HEK293 (cell line): ENCODE data around the gene SMTNL2.

Source experiments
- CTCF ChIA-PET: fragments of 350-600 bp; formaldehyde crosslinking; extraction: SDS; loops from one replicate; lab custom pipeline; 2021; ENCODE audit warnings: antibody characterized with exemption; lab: Yijun Ruan, JAX
- POLR2A ChIA-PET: fragments of 300-600 bp; formaldehyde crosslinking; extraction: SDS; loops from one replicate; lab custom pipeline; 2020; ENCODE audit warnings: antibody characterized with exemption, inconsistent platforms; lab: Yijun Ruan, JAX
- H3K27ac ChIP-seq: fragments of 200-500 bp; sonication (Bioruptor generic); 2 replicates; pipeline ENCODE4 v1.5.1; 2014; ENCODE audit warnings: low read depth, low read length, control low read depth, inconsistent platforms; ENCODE audit errors: extremely low read depth
- H3K36me3 ChIP-seq, 2 experiments: fragments of 200-500 bp in 1 of 2; sonication (Bioruptor generic) in 1 of 2; 1 replicate in 1 of 2; 2 replicates in 1 of 2; pipeline ENCODE4 v1.5.1; 2014 to 2017; ENCODE audit warnings: inconsistent platforms in 2 of 2, low read length in 2 of 2; ENCODE audit not compliant: control insufficient read depth in 2 of 2, insufficient read depth in 1 of 2
- H3K4me1 ChIP-seq: fragments of 200-500 bp; sonication (Bioruptor generic); 2 replicates; pipeline ENCODE4 v1.5.1; 2014; ENCODE audit warnings: mild to moderate bottlenecking, low read length, inconsistent platforms; ENCODE audit not compliant: control insufficient read depth, insufficient read depth
- H3K4me3 ChIP-seq: 2 replicates; pipeline ENCODE4 v1.5.1; 2011; ENCODE audit warnings: low read depth, mild to moderate bottlenecking, control low read depth, low read length, moderate library complexity
- H3K9me3 ChIP-seq: fragments of 200-500 bp; sonication (Bioruptor generic); 2 replicates; pipeline ENCODE4 v1.5.1; 2014; ENCODE audit warnings: low read depth, low read length, inconsistent platforms; ENCODE audit not compliant: control insufficient read depth, insufficient read depth
- GLIS2 ChIP-seq: fragments of 450-650 bp; formaldehyde crosslinking; IDR thresholded peaks from 2 replicates; pipeline ENCODE4 v1.5.1; 2016; ENCODE audit warnings: missing biosample characterization, missing genetic modification characterization
- IKZF3 ChIP-seq: fragments of 450-650 bp; IDR thresholded peaks from 2 replicates; pipeline ENCODE4 v1.5.0; 2018; ENCODE audit warnings: missing biosample characterization, mild to moderate bottlenecking, missing genetic modification characterization, moderate library complexity
- KLF9 ChIP-seq: fragments of 450-650 bp; formaldehyde crosslinking; IDR thresholded peaks from 2 replicates; pipeline ENCODE4 v1.5.1; 2016; ENCODE audit warnings: missing biosample characterization, missing genetic modification characterization, low read depth
- SP2 ChIP-seq: fragments of 450-650 bp; formaldehyde crosslinking; IDR thresholded peaks from 2 replicates; pipeline ENCODE4 v1.5.1; 2016; ENCODE audit warnings: missing biosample characterization, missing genetic modification characterization
- SP7 ChIP-seq: fragments of 450-650 bp; formaldehyde crosslinking; IDR thresholded peaks from 2 replicates; pipeline ENCODE4 v1.5.1; 2016; ENCODE audit warnings: missing biosample characterization, missing genetic modification characterization
- YY1 ChIP-seq: fragments of 450-650 bp; formaldehyde crosslinking; IDR thresholded peaks from 2 replicates; pipeline ENCODE4 v1.5.1; 2018; ENCODE audit warnings: missing biosample characterization, missing genetic modification characterization
- ZFHX2 ChIP-seq: fragments of 450-650 bp; formaldehyde crosslinking; conservative IDR thresholded peaks from 2 replicates; pipeline ENCODE4 v1.5.1; 2016; ENCODE audit warnings: missing biosample characterization, missing genetic modification characterization
- ZIC2 ChIP-seq: fragments of 450-650 bp; formaldehyde crosslinking; IDR thresholded peaks from 2 replicates; pipeline ENCODE4 v1.5.1; 2016; ENCODE audit warnings: missing biosample characterization, missing genetic modification characterization
- ZNF24 ChIP-seq: fragments of 450-650 bp; formaldehyde crosslinking; IDR thresholded peaks from 2 replicates; pipeline ENCODE4 v1.5.1; 2016; ENCODE audit warnings: missing biosample characterization, missing genetic modification characterization
- ZNF558 ChIP-seq: fragments of 450-650 bp; formaldehyde crosslinking; IDR thresholded peaks from 2 replicates; pipeline ENCODE4 v1.5.1; 2016; ENCODE audit warnings: missing biosample characterization, missing genetic modification characterization
- ZNF670 ChIP-seq: fragments of 450-650 bp; formaldehyde crosslinking; IDR thresholded peaks from 2 replicates; pipeline ENCODE4 v1.5.1; 2016; ENCODE audit warnings: missing biosample characterization, missing genetic modification characterization, low read depth
- ZNF791 ChIP-seq: fragments of 450-650 bp; formaldehyde crosslinking; IDR thresholded peaks from 2 replicates; pipeline ENCODE4 v1.5.1; 2016; ENCODE audit warnings: missing biosample characterization, missing genetic modification characterization
- ZSCAN23 ChIP-seq: fragments of 450-650 bp; formaldehyde crosslinking; IDR thresholded peaks from 2 replicates; pipeline ENCODE4 v1.5.1; 2016; ENCODE audit warnings: missing biosample characterization, missing genetic modification characterization
- TF ChIP-seq, protein P1 (sequence below): fragments of 450-650 bp; formaldehyde crosslinking; conservative IDR thresholded peaks from 2 replicates; pipeline ENCODE4 v1.5.1; 2016; ENCODE audit warnings: low read depth, missing biosample characterization, missing genetic modification characterization
- TF ChIP-seq, protein P2 (sequence below): fragments of 450-650 bp; formaldehyde crosslinking; IDR thresholded peaks from 2 replicates; pipeline ENCODE4 v1.5.1; 2016; ENCODE audit warnings: missing biosample characterization, missing genetic modification characterization
- TF ChIP-seq, protein P3 (sequence below): fragments of 450-650 bp; formaldehyde crosslinking; IDR thresholded peaks from 2 replicates; pipeline ENCODE4 v1.5.1; 2016; ENCODE audit warnings: missing biosample characterization, missing genetic modification characterization
- TF ChIP-seq, protein P4 (sequence below): fragments of 450-650 bp; formaldehyde crosslinking; IDR thresholded peaks from 2 replicates; pipeline ENCODE4 v1.5.1; 2016; ENCODE audit warnings: missing biosample characterization, missing genetic modification characterization, borderline replicate concordance

SMTNL2 gene

DNA sequence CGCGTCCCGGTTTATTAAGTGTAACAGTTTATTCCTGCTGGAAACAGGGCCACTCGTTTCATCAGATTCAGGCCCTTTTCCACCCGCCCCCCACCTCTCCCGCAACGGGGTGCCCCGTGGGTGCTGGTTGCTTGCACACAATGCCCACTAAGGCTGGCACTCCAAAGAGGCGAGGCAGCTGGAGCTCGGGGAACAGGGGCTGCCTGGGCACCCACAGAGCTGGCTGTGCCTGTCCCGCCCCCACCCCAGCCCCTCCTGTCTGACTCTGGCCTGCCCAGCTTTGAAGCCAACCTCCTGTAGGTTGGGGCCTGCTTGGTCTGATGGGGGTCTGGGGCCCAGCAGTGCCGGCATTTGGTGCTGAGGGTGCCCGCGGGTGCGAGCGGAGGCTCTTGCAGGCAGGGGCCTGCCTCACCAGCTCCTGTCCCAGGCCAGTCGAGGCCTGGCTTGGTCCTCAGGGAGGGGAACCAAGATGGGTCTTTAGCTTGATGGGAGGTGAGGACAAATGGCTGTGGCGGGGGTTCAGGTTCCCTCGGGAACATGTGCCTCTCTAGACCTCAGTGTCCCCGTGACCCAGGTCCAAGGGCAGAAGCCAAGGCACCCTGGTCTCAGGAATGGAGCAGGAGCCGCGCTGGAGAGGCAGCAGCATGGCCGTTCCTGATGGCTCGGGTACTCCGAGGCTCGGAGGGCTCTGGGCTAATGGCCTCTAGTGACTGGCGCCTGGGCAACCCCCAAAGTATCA, 49.2 kb upstream of the SMTNL2 start:
- TF ChIP-seq GLIS2 (tag by site-specific recombination) (peak; percentile 7), ZNF24 (no peak; the same call in 1 of the 2 replicates), YY1 (no peak)
- ChIA-PET CTCF (interaction anchor here (0.6 kb wide), 1 partner anchor 18 kb away, joined by 3 read pairs; no protein-coding TSS in a partner anchor), POLR2A (interaction anchor here (0.7 to 2.6 kb wide), 4 partner anchors 8 to 67 kb away, joined by 5 to 11 read pairs (median 7); partner anchors contain the start of gene MYBBP1A)
- no peaks in the 10 kb centered on the region for H3K9me3 ChIP-seq
- H3K36me3 ChIP-seq, result peaks cover 0 to 32% of the 10 kb centered on the region in 2 experiments; a peak in 2 of 3 replicates
- H3K27ac ChIP-seq, result no peak overlapping the region
- H3K4me1 ChIP-seq, result no peaks in the 10 kb centered on the region
- H3K4me3 ChIP-seq, result no peak overlapping the region

DNA sequence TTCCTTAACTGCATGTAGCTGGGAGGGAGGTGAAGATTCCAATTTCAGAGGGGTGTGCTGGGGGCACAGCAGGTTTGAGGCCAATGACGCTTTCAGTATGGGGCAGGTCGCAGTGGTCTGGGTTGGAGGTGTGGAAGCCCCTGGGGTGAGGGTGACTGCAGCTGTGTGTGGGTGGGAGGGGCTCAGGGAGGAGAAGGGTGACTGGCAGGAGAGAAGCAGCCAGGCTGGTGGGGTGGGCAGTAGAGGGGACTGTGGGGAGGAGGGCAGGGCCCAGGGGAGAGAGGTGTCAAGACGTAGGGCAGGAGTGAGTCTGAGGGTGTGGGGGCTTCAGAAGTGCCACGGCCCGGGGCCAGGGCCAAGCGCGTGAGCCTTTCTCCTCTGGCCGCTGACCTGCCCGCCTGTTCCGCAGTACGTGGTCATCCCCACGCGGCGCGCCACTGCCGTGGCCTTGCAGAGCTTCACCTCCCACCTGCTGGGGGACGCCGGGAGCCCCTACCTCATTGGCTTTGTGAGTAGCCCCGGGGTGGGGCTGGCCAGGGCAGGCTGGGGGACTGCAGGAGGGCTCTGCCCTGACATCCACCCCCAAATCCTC, 48.6 kb upstream of the SMTNL2 start:
- CTCF ChIA-PET, result interaction anchor here (0.6 kb wide), 1 partner anchor 18 kb away, joined by 3 read pairs; no protein-coding TSS in a partner anchor
- TF ChIP-seq SP7 (no peak), ZNF791 (no peak), ZFHX2 (tag by site-specific recombination) (peak; percentile 46; the same call in 1 of the 2 replicates), ZSCAN23 (no peak), ZNF670 (no peak), ZIC2 (tag by site-specific recombination) (peak; percentile 39), IKZF3 (tag by site-specific recombination) (no peak), KLF9 (tag by site-specific recombination) (no peak), SP2 (tag by site-specific recombination) (peak; percentile 8; the same call in 1 of the 2 replicates), ZNF558 (tag by site-specific recombination) (no peak)
- TF ChIP-seq, protein P1, sequence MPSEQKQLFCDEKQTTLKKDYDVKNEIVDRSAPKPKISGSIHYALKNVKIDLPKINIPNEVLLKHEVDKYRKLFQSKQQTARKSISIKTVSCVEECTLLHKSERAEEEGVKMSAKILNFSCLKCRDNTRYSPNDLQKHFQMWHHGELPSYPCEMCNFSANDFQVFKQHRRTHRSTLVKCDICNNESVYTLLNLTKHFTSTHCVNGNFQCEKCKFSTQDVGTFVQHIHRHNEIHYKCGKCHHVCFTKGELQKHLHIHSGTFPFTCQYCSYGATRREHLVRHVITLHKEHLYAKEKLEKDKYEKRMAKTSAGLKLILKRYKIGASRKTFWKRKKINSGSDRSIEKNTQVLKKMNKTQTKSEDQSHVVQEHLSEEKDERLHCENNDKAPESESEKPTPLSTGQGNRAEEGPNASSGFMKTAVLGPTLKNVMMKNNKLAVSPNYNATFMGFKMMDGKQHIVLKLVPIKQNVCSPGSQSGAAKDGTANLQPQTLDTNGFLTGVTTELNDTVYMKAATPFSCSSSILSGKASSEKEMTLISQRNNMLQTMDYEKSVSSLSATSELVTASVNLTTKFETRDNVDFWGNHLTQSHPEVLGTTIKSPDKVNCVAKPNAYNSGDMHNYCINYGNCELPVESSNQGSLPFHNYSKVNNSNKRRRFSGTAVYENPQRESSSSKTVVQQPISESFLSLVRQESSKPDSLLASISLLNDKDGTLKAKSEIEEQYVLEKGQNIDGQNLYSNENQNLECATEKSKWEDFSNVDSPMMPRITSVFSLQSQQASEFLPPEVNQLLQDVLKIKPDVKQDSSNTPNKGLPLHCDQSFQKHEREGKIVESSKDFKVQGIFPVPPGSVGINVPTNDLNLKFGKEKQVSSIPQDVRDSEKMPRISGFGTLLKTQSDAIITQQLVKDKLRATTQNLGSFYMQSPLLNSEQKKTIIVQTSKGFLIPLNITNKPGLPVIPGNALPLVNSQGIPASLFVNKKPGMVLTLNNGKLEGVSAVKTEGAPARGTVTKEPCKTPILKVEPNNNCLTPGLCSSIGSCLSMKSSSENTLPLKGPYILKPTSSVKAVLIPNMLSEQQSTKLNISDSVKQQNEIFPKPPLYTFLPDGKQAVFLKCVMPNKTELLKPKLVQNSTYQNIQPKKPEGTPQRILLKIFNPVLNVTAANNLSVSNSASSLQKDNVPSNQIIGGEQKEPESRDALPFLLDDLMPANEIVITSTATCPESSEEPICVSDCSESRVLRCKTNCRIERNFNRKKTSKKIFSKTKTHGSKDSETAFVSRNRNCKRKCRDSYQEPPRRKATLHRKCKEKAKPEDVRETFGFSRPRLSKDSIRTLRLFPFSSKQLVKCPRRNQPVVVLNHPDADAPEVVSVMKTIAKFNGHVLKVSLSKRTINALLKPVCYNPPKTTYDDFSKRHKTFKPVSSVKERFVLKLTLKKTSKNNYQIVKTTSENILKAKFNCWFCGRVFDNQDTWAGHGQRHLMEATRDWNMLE (tag by site-specific recombination), result no peak
- TF ChIP-seq, protein P2, sequence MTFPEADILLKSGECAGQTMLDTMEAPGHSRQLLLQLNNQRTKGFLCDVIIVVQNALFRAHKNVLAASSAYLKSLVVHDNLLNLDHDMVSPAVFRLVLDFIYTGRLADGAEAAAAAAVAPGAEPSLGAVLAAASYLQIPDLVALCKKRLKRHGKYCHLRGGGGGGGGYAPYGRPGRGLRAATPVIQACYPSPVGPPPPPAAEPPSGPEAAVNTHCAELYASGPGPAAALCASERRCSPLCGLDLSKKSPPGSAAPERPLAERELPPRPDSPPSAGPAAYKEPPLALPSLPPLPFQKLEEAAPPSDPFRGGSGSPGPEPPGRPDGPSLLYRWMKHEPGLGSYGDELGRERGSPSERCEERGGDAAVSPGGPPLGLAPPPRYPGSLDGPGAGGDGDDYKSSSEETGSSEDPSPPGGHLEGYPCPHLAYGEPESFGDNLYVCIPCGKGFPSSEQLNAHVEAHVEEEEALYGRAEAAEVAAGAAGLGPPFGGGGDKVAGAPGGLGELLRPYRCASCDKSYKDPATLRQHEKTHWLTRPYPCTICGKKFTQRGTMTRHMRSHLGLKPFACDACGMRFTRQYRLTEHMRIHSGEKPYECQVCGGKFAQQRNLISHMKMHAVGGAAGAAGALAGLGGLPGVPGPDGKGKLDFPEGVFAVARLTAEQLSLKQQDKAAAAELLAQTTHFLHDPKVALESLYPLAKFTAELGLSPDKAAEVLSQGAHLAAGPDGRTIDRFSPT (tag by site-specific recombination), result peak; percentile 40; the same call in 1 of the 2 replicates
- TF ChIP-seq, protein P3, sequence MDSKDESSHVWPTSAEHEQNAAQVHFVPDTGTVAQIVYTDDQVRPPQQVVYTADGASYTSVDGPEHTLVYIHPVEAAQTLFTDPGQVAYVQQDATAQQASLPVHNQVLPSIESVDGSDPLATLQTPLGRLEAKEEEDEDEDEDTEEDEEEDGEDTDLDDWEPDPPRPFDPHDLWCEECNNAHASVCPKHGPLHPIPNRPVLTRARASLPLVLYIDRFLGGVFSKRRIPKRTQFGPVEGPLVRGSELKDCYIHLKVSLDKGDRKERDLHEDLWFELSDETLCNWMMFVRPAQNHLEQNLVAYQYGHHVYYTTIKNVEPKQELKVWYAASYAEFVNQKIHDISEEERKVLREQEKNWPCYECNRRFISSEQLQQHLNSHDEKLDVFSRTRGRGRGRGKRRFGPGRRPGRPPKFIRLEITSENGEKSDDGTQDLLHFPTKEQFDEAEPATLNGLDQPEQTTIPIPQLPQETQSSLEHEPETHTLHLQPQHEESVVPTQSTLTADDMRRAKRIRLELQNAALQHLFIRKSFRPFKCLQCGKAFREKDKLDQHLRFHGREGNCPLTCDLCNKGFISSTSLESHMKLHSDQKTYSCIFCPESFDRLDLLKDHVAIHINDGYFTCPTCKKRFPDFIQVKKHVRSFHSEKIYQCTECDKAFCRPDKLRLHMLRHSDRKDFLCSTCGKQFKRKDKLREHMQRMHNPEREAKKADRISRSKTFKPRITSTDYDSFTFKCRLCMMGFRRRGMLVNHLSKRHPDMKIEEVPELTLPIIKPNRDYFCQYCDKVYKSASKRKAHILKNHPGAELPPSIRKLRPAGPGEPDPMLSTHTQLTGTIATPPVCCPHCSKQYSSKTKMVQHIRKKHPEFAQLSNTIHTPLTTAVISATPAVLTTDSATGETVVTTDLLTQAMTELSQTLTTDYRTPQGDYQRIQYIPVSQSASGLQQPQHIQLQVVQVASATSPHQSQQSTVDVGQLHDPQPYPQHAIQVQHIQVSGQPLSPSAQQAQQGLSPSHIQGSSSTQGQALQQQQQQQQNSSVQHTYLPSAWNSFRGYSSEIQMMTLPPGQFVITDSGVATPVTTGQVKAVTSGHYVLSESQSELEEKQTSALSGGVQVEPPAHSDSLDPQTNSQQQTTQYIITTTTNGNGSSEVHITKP (tag by site-specific recombination), result peak; percentile 42; the same call in 1 of the 2 replicates
- TF ChIP-seq, protein P4, sequence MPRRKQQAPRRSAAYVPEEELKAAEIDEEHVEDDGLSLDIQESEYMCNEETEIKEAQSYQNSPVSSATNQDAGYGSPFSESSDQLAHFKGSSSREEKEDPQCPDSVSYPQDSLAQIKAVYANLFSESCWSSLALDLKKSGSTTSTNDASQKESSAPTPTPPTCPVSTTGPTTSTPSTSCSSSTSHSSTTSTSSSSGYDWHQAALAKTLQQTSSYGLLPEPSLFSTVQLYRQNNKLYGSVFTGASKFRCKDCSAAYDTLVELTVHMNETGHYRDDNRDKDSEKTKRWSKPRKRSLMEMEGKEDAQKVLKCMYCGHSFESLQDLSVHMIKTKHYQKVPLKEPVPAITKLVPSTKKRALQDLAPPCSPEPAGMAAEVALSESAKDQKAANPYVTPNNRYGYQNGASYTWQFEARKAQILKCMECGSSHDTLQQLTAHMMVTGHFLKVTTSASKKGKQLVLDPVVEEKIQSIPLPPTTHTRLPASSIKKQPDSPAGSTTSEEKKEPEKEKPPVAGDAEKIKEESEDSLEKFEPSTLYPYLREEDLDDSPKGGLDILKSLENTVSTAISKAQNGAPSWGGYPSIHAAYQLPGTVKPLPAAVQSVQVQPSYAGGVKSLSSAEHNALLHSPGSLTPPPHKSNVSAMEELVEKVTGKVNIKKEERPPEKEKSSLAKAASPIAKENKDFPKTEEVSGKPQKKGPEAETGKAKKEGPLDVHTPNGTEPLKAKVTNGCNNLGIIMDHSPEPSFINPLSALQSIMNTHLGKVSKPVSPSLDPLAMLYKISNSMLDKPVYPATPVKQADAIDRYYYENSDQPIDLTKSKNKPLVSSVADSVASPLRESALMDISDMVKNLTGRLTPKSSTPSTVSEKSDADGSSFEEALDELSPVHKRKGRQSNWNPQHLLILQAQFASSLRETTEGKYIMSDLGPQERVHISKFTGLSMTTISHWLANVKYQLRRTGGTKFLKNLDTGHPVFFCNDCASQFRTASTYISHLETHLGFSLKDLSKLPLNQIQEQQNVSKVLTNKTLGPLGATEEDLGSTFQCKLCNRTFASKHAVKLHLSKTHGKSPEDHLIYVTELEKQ (tag by site-specific recombination), result no peak

More for the DNA sequence above, 48.6 kb upstream of the SMTNL2 start:
- H3K36me3 ChIP-seq, result peaks cover 0 to 39% of the 10 kb centered on the region in 2 experiments; a peak in 2 of 3 replicates
- H3K4me1 ChIP-seq, result no peaks in the 10 kb centered on the region
- no peak overlapping the region for H3K4me3 ChIP-seq
- no peaks in the 10 kb centered on the region for H3K9me3 ChIP-seq
- POLR2A ChIA-PET, result interaction anchor here (0.7 to 2.6 kb wide), 4 partner anchors 8 to 68 kb away, joined by 5 to 11 read pairs (median 7); partner anchors contain the start of gene MYBBP1A
- no peak overlapping the region for H3K27ac ChIP-seq
